Common myeloid progenitor, CD34-positive (primary cell): ENCODE data around the gene GRK5.
A peak's percentile ranks its signal among the peaks of the same experiment; 100 is the strongest.

Source experiments
- CTCF ChIA-PET: fragments of 350-600 bp; sonication (Branson Sonifier 250); formaldehyde crosslinking; loops from one replicate; lab custom pipeline; 2021; ENCODE audit warnings: antibody characterized with exemption; lab: Charles Lee
- POLR2A ChIA-PET: fragments of 350-600 bp; sonication (Branson Sonifier 250); formaldehyde crosslinking; loops from one replicate; lab custom pipeline; 2021; ENCODE audit warnings: antibody characterized with exemption; lab: Charles Lee
- DNase-seq, 3 donors: peaks; one replicate each; pipeline versions ENCODE4 v3.0.0 to v3.0.0-alpha.2; 2013
- H3K27ac ChIP-seq, 2 experiments: 1 replicate in 1 of 2; 2 replicates in 1 of 2; pipeline ENCODE4 v1.7.0; 2013; ENCODE audit warnings: inconsistent platforms in 2 of 2, low read length in 2 of 2, mild to moderate bottlenecking in 2 of 2, low read depth in 1 of 2, moderate library complexity in 1 of 2; ENCODE audit not compliant: severe bottlenecking in 2 of 2, insufficient read depth in 1 of 2, poor library complexity in 1 of 2
- H3K27me3 ChIP-seq, 5 experiments: replicated peaks in 2 of 5; 1 replicate in 3 of 5; 2 replicates in 2 of 5; pipeline versions ENCODE4 v1.6.1 to v1.7.0; 2013; ENCODE audit warnings: low read length in 4 of 5, mild to moderate bottlenecking in 2 of 5, moderate library complexity in 2 of 5, inconsistent platforms in 1 of 5; ENCODE audit not compliant: insufficient read depth in 5 of 5, control insufficient read depth in 4 of 5
- H3K36me3 ChIP-seq, 4 experiments: 1 replicate in 2 of 4; 2 replicates in 2 of 4; pipeline versions ENCODE4 v1.6.1 to v1.7.0; 2013; ENCODE audit warnings: low read length in 3 of 4, control low read depth in 1 of 4, mild to moderate bottlenecking in 1 of 4; ENCODE audit not compliant: control insufficient read depth in 4 of 4, insufficient read depth in 4 of 4
- H3K4me1 ChIP-seq, 4 experiments: 1 replicate in 3 of 4; 2 replicates in 1 of 4; pipeline versions ENCODE4 v1.6.1 to v1.7.1; 2013; ENCODE audit warnings: low read length in 3 of 4, mild to moderate bottlenecking in 3 of 4, control low read depth in 1 of 4, inconsistent platforms in 1 of 4, moderate library complexity in 1 of 4; ENCODE audit not compliant: control insufficient read depth in 4 of 4, insufficient read depth in 4 of 4; ENCODE audit errors: control extremely low read depth in 1 of 4
- H3K4me3 ChIP-seq, 7 experiments: 1 replicate in 4 of 7; 2 replicates in 3 of 7; pipeline versions ENCODE4 v1.5.1 to v1.7.0; 2013; ENCODE audit warnings: mild to moderate bottlenecking in 7 of 7, low read length in 6 of 7, moderate library complexity in 6 of 7, inconsistent platforms in 2 of 7, low read depth in 2 of 7, control low read depth in 1 of 7; ENCODE audit not compliant: insufficient read depth in 4 of 7, control insufficient read depth in 1 of 7; ENCODE audit errors: extremely low read depth in 1 of 7
- H3K9me3 ChIP-seq, 5 experiments: 1 replicate in 4 of 5; 2 replicates in 1 of 5; pipeline versions ENCODE4 v1.6.1 to v1.7.1; 2013; ENCODE audit warnings: low read length in 4 of 5, mild to moderate bottlenecking in 2 of 5, inconsistent platforms in 1 of 5, low read depth in 1 of 5, moderate library complexity in 1 of 5; ENCODE audit not compliant: control insufficient read depth in 4 of 5, insufficient read depth in 2 of 5; ENCODE audit errors: control extremely low read depth in 1 of 5
- WGBS: methylation state at CpG from one replicate; pipeline ENCODE4 v1.1.5; 2013; ENCODE audit not compliant: insufficient coverage; 5-methylcytosine and 5-hydroxymethylcytosine counted together

Gene GRK5

GRCh38 chr10:119396008-119396708 lies 188.8 kb downstream of the GRK5 start:
- Histone ChIP-seq H3K4me3 (no peak overlapping the region), H3K4me1 (peaks cover 4 to 29% (median 24%) of the 10 kb centered on the region in 4 experiments), H3K36me3 (no peaks in the 10 kb centered on the region), H3K27me3 (peaks cover 0 to 2% (median 0%) of the 10 kb centered on the region in 5 experiments), H3K27ac (peak overlapping the region in 1 of 2 experiments; percentile 27), H3K9me3 (no peaks in the 10 kb centered on the region)
- WGBS: 55% methylated on average over 7 of the region's 10 CpGs
- ChIA-PET POLR2A (interaction anchor here (0.6 to 1.1 kb wide), 3 partner anchors 11 to 184 kb away, joined by 3 read pairs; no protein-coding TSS in a partner anchor), CTCF (interaction anchor here (0.8 to 1.9 kb wide), 9 partner anchors 10 to 265 kb away, joined by 3 to 10 read pairs (median 4); no protein-coding TSS in a partner anchor)
- peak in 2 of 3 donors; percentile 47 to 49 for DNase-seq

DNA sequence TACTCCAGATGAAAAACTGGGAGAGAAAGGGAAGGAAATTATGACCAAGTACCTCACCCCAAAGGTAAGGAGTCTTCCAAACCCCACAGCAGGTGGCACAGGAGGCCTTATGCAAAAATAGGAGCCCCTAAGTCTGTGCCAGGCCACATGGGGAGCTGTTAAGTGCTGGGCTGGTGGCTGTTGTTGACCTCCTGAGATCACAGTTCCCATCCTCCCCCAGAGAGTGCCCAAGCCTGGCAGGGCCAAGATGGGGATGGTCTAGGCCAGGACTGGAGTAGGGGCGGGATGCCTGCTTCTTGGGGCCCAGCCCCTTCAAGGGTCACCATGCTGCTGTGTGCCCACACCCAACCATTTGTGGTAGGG lies 189.3 kb downstream of the GRK5 start:
- Histone ChIP-seq H3K36me3 (no peaks in the 10 kb centered on the region), H3K27ac (no peak overlapping the region), H3K4me1 (peaks cover 4 to 29% (median 24%) of the 10 kb centered on the region in 4 experiments), H3K27me3 (peaks cover 0 to 2% (median 0%) of the 10 kb centered on the region in 5 experiments), H3K9me3 (no peaks in the 10 kb centered on the region), H3K4me3 (no peak overlapping the region)
- ChIA-PET POLR2A (no interaction called here), CTCF (interaction anchor here (1.2 to 1.9 kb wide), 5 partner anchors 9 to 197 kb away, joined by 4 to 10 read pairs (median 7); no protein-coding TSS in a partner anchor)
- DNase-seq: no peak
- WGBS: 100% methylated on average over 1 of the region's 1 CpG

- ChIA-PET POLR2A (no interaction called here), CTCF (interaction anchor here (1.7 to 1.9 kb wide), 3 partner anchors 11 to 21 kb away, joined by 6 to 10 read pairs (median 7); no protein-coding TSS in a partner anchor)
- H3K27me3 ChIP-seq: peaks cover 0 to 2% (median 0%) of the 10 kb centered on the region in 5 experiments
- no peak overlapping the region for H3K27ac ChIP-seq
- WGBS: 95% methylated on average over 5 of the region's 6 CpGs
- H3K9me3 ChIP-seq: no peaks in the 10 kb centered on the region
- H3K4me1 ChIP-seq: peaks cover 4 to 29% (median 24%) of the 10 kb centered on the region in 4 experiments
- no peaks in the 10 kb centered on the region for H3K36me3 ChIP-seq
- DNase-seq: no peak
- no peak overlapping the region for H3K4me3 ChIP-seq
Measured at GRCh38 chr10:119397416-119397815, 190.0 kb downstream of the GRK5 start.

DNA sequence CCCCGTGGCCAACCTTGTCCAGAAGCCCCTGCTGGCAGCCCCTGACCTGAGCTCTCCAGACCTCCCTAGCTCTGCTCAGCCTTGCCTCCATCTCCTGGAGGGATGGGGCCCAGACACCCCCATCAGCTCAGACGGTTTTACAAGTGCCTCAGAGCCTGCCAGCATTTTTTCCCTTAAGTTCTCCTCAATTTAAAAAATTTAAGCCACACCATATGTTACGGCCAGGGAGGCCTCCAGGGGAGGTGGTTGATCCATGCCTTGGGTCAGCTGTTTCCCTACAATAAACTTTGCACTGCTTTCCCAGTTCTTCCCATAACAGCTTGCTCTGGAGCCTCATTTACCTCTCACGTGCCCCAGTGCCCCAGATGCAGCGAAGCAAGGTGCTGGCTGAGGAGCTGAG lies 191.6 kb downstream of the GRK5 start:
- POLR2A ChIA-PET: interaction anchor here (0.6 kb wide), 1 partner anchor 1323 kb away, joined by 3 read pairs; no protein-coding TSS in a partner anchor
- CTCF ChIA-PET: interaction anchor here (1.3 to 1.8 kb wide), 4 partner anchors 12 to 192 kb away, joined by 3 to 6 read pairs (median 5); no protein-coding TSS in a partner anchor
- Histone ChIP-seq H3K4me3 (no peak overlapping the region), H3K27ac (no peak overlapping the region), H3K27me3 (peaks cover 0 to 2% (median 0%) of the 10 kb centered on the region in 5 experiments), H3K9me3 (no peaks in the 10 kb centered on the region), H3K36me3 (no peaks in the 10 kb centered on the region), H3K4me1 (peaks cover 4 to 29% (median 24%) of the 10 kb centered on the region in 4 experiments)
- WGBS: 95% methylated on average over 3 of the region's 5 CpGs
- DNase-seq: no peak

DNA sequence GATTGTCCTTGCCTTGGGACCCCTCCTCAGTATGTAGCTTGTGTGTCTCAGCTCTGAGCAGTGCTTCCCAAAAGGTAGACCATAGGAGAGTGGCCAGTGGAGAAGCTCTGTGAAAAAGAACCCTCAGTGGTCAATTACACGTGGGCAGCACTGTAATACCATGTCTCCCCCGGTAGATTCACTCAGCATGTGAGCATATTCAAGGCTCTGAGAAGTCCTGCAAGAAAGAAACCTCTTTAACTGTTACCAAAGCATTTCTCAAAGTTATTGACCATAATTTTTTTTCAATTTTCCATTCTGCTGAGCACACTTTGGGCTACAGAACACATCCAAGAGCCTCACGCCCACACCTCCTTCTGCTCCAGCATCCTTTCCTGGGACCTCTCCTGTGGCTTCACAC lies 192.1 kb downstream of the GRK5 start:
- no peaks in the 10 kb centered on the region for H3K36me3 ChIP-seq
- 95% methylated on average over 3 of the region's 3 CpGs for WGBS
- no peak overlapping the region for H3K4me3 ChIP-seq
- DNase-seq: no peak
- H3K9me3 ChIP-seq: no peaks in the 10 kb centered on the region
- peaks cover 0 to 2% (median 0%) of the 10 kb centered on the region in 5 experiments for H3K27me3 ChIP-seq
- H3K4me1 ChIP-seq: peaks cover 4 to 29% (median 24%) of the 10 kb centered on the region in 4 experiments
- CTCF ChIA-PET: interaction anchor here (1.3 to 1.8 kb wide), 3 partner anchors 13 to 193 kb away, joined by 3 to 6 read pairs (median 4); no protein-coding TSS in a partner anchor
- POLR2A ChIA-PET: interaction anchor here (0.6 kb wide), 1 partner anchor 1322 kb away, joined by 3 read pairs; no protein-coding TSS in a partner anchor
- H3K27ac ChIP-seq: no peak overlapping the region

- peaks cover 0 to 2% (median 0%) of the 10 kb centered on the region in 5 experiments for H3K27me3 ChIP-seq
- WGBS: 70% methylated on average over 13 of the region's 14 CpGs
- DNase-seq: peak in 2 of 3 donors; percentile 52 to 62
- no peak overlapping the region for H3K4me3 ChIP-seq
- ChIA-PET CTCF (interaction anchor here (0.7 to 1.7 kb wide), 8 partner anchors 9 to 222 kb away, joined by 3 to 7 read pairs (median 4); no protein-coding TSS in a partner anchor), POLR2A (no interaction called here)
- H3K27ac ChIP-seq: no peak overlapping the region
- H3K4me1 ChIP-seq: peaks cover 5 to 21% (median 11%) of the 10 kb centered on the region in 4 experiments
- H3K36me3 ChIP-seq: no peaks in the 10 kb centered on the region
- H3K9me3 ChIP-seq: no peaks in the 10 kb centered on the region
Measured at GRCh38 chr10:119401671-119402395, 194.5 kb downstream of the GRK5 start.
